ENCODE results near the gene FAM3C.

FAM3C gene

GRCh38 chr7:121385800-121386179, 10.3 kb downstream of the FAM3C start:
- Mint-ChIP-seq H3K4me1 (peaks cover 51% of the 10 kb centered on the region), H3K4me3 (no peak overlapping the region), H3K27me3 (no peaks in the 10 kb centered on the region), H3K9me3 (no peaks in the 10 kb centered on the region), H3K27ac (ENCODE audit: low read depth) (peak overlapping the region; percentile 26), H3K36me3 (ENCODE audit: insufficient read depth) (peaks cover 3% of the 10 kb centered on the region)
- DNase-seq (ENCODE audit: low spot score in 2 of 2) (no peak), ATAC-seq (replicated peaks; ENCODE audit: extremely low read depth, poor library complexity, severe bottlenecking) (peak; percentile 93)

GRCh38 chr7:121385056-121385799, 10.9 kb downstream of the FAM3C start:
- H3K27ac Mint-ChIP-seq (ENCODE audit: low read depth): peak overlapping the region; percentile 73
- ATAC-seq (replicated peaks; ENCODE audit: extremely low read depth, poor library complexity, severe bottlenecking) (no peak), DNase-seq (ENCODE audit: low spot score in 2 of 2) (no peak)
- H3K4me3 Mint-ChIP-seq: no peak overlapping the region
- H3K27me3 Mint-ChIP-seq: no peaks in the 10 kb centered on the region
- H3K36me3 Mint-ChIP-seq (ENCODE audit: insufficient read depth): peaks cover 3% of the 10 kb centered on the region
- no peaks in the 10 kb centered on the region for H3K9me3 Mint-ChIP-seq
- peaks cover 47% of the 10 kb centered on the region for H3K4me1 Mint-ChIP-seq

- no peaks in the 10 kb centered on the region for H3K27me3 Mint-ChIP-seq
- no peaks in the 10 kb centered on the region for H3K9me3 Mint-ChIP-seq
- peaks cover 3% of the 10 kb centered on the region for H3K36me3 Mint-ChIP-seq (ENCODE audit: insufficient read depth)
- DNase-seq (ENCODE audit: low spot score in 2 of 2): no peak
- H3K4me1 Mint-ChIP-seq: peaks cover 37% of the 10 kb centered on the region
- H3K27ac Mint-ChIP-seq (ENCODE audit: low read depth): peak overlapping the region; percentile 73
- no peak overlapping the region for H3K4me3 Mint-ChIP-seq
- ATAC-seq (replicated peaks; ENCODE audit: extremely low read depth, poor library complexity, severe bottlenecking): no peak
Observed at GRCh38 chr7:121384265-121384664, 11.8 kb downstream of the FAM3C start.

- peaks cover 32% of the 10 kb centered on the region for H3K4me1 Mint-ChIP-seq
- peaks cover 3% of the 10 kb centered on the region for H3K36me3 Mint-ChIP-seq (ENCODE audit: insufficient read depth)
- no peak overlapping the region for H3K4me3 Mint-ChIP-seq
- H3K27me3 Mint-ChIP-seq: no peaks in the 10 kb centered on the region
- no peaks in the 10 kb centered on the region for H3K9me3 Mint-ChIP-seq
- no peak for ATAC-seq (replicated peaks; ENCODE audit: extremely low read depth, poor library complexity, severe bottlenecking)
- no peak for DNase-seq (ENCODE audit: low spot score in 2 of 2)
- no peak overlapping the region for H3K27ac Mint-ChIP-seq (ENCODE audit: low read depth)
Observed at GRCh38 chr7:121383235-121383910, 12.7 kb downstream of the FAM3C start.

DNA sequence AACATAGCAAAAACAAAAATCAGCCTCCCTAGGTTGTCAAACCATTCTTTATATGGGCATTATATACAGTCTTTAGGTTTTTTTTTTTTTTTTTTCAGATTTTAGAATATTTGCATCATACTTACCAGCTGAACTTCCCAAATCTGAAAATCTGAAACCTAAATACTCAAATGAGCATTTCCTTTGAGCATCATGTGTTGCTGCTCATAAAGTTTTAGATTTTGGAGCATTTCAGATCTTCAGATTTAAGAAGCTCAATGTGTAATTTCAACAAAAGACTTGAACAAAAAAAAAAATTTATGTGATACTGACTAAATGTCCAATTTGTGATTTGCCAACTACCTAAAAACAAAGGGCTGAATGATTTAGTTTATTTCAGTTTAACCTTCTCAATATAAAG, 13.6 kb downstream of the FAM3C start:
- Mint-ChIP-seq H3K4me3 (no peak overlapping the region), H3K4me1 (peaks cover 27% of the 10 kb centered on the region), H3K9me3 (no peaks in the 10 kb centered on the region), H3K27ac (ENCODE audit: low read depth) (no peak overlapping the region), H3K36me3 (ENCODE audit: insufficient read depth) (peaks cover 8% of the 10 kb centered on the region), H3K27me3 (no peaks in the 10 kb centered on the region)
- no peak for DNase-seq (ENCODE audit: low spot score in 2 of 2)
- no peak for ATAC-seq (replicated peaks; ENCODE audit: extremely low read depth, poor library complexity, severe bottlenecking)

DNA sequence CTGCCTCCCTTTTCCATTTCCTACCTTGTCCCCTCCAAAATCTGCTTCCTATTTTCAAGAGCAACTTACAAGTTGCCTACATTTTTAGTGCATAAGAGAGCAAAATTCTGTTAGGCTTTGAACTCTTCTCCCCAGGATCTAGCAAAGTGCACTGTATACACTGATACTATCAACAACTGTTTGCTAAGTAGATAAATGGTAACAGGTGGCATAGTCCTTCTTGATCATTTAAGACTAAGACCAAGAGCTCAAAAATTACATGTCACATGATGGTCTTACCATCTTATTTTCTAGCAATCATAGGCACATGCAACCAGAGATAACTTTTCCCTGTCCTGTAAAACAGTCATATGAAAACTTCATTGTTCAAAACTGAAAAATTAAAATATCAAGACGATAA, 16.2 kb downstream of the FAM3C start:
- Mint-ChIP-seq H3K36me3 (ENCODE audit: insufficient read depth) (peaks cover 9% of the 10 kb centered on the region), H3K9me3 (no peaks in the 10 kb centered on the region), H3K4me3 (no peak overlapping the region), H3K4me1 (peaks cover 16% of the 10 kb centered on the region), H3K27ac (ENCODE audit: low read depth) (no peak overlapping the region), H3K27me3 (no peaks in the 10 kb centered on the region)
- DNase-seq (ENCODE audit: low spot score in 2 of 2): no peak
- no peak for ATAC-seq (replicated peaks; ENCODE audit: extremely low read depth, poor library complexity, severe bottlenecking)

DNA sequence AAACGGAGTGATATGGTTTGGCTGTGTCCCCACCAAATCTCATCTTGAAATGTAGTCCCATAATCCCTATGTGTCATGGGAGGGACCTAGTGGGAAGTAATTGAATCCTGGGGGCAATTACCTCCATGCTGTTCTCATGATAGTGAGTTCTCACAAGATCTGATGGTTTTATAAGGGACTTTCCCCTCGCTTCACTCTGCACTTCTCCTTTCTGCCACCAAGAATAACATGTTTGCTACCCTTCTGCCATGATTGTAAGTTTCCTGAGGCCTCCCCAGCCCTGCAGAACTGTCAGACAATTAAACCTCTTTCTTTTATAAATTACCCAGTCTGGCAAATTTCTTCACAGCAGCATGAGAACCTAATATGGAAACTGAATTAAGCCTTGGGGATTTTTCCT, 19.1 kb downstream of the FAM3C start:
- peaks cover 18% of the 10 kb centered on the region for H3K4me1 Mint-ChIP-seq
- H3K9me3 Mint-ChIP-seq: no peaks in the 10 kb centered on the region
- no peak for DNase-seq (ENCODE audit: low spot score in 2 of 2)
- no peak overlapping the region for H3K4me3 Mint-ChIP-seq
- ATAC-seq (replicated peaks; ENCODE audit: extremely low read depth, poor library complexity, severe bottlenecking): no peak
- H3K36me3 Mint-ChIP-seq (ENCODE audit: insufficient read depth): peaks cover 6% of the 10 kb centered on the region
- no peak overlapping the region for H3K27ac Mint-ChIP-seq (ENCODE audit: low read depth)
- no peaks in the 10 kb centered on the region for H3K27me3 Mint-ChIP-seq

GRCh38 chr7:121373177-121373576, 22.9 kb downstream of the FAM3C start:
- Mint-ChIP-seq H3K36me3 (ENCODE audit: insufficient read depth) (peaks cover 8% of the 10 kb centered on the region), H3K4me3 (no peak overlapping the region), H3K27me3 (no peaks in the 10 kb centered on the region), H3K27ac (ENCODE audit: low read depth) (no peak overlapping the region), H3K9me3 (no peaks in the 10 kb centered on the region), H3K4me1 (peaks cover 25% of the 10 kb centered on the region)
- ATAC-seq (replicated peaks; ENCODE audit: extremely low read depth, poor library complexity, severe bottlenecking): no peak
- no peak for DNase-seq (ENCODE audit: low spot score in 2 of 2)

DNA sequence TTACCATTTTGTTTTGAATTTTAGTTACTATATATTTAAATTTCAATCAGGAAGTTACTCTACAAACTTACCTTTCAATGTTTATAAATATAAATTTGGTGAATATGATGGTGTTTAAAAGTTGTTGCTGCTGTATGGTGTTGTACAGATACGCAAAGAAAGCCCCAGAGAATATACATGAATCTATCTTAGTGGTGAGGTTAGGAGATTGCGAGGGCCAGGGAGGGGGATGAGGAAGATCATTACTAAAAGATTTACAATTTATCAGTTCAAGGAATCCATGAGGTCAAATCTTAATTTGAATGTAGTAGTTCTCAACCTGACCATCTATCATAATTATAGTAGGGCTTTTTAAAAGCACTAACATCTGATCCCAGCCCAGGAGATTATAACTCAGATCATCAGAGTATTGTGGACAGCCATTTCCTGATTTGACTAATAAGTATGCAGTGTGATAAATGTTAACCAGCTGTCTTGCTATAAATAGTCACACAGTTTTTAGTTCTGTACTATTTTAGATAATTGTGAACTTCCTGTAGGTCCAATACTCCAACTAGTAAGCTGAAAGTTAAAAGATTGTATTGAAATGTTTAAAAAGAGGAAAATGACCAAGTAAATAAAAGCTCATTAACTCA, 23.6 kb downstream of the FAM3C start:
- H3K4me3 Mint-ChIP-seq: peak overlapping the region; percentile 41
- peak; percentile 88 for ATAC-seq (replicated peaks; ENCODE audit: extremely low read depth, poor library complexity, severe bottlenecking)

GRCh38 chr7:121371883-121372282, 24.2 kb downstream of the FAM3C start:
- Mint-ChIP-seq H3K27ac (ENCODE audit: low read depth) (no peak overlapping the region), H3K4me3 (no peak overlapping the region), H3K4me1 (peaks cover 25% of the 10 kb centered on the region), H3K9me3 (no peaks in the 10 kb centered on the region), H3K27me3 (no peaks in the 10 kb centered on the region), H3K36me3 (ENCODE audit: insufficient read depth) (peaks cover 5% of the 10 kb centered on the region)
- ATAC-seq (replicated peaks; ENCODE audit: extremely low read depth, poor library complexity, severe bottlenecking): no peak
- DNase-seq (ENCODE audit: low spot score in 2 of 2): no peak

More for the DNA sequence above, 23.6 kb downstream of the FAM3C start:
- H3K27me3 Mint-ChIP-seq: no peaks in the 10 kb centered on the region
- H3K36me3 Mint-ChIP-seq (ENCODE audit: insufficient read depth): peaks cover 5% of the 10 kb centered on the region
- H3K4me1 Mint-ChIP-seq: peaks cover 25% of the 10 kb centered on the region
- H3K9me3 Mint-ChIP-seq: no peaks in the 10 kb centered on the region
- DNase-seq (ENCODE audit: low spot score in 2 of 2): no peak
- H3K27ac Mint-ChIP-seq (ENCODE audit: low read depth): peak overlapping the region; percentile 41

GRCh38 chr7:121371367-121371766, 24.7 kb downstream of the FAM3C start:
- Mint-ChIP-seq H3K27me3 (no peaks in the 10 kb centered on the region), H3K27ac (ENCODE audit: low read depth) (no peak overlapping the region), H3K9me3 (no peaks in the 10 kb centered on the region), H3K4me3 (no peak overlapping the region), H3K4me1 (peaks cover 25% of the 10 kb centered on the region), H3K36me3 (ENCODE audit: insufficient read depth) (peaks cover 5% of the 10 kb centered on the region)
- ATAC-seq (replicated peaks; ENCODE audit: extremely low read depth, poor library complexity, severe bottlenecking) (no peak), DNase-seq (ENCODE audit: low spot score in 2 of 2) (no peak)

- no peaks in the 10 kb centered on the region for H3K27me3 Mint-ChIP-seq
- DNase-seq (ENCODE audit: low spot score in 2 of 2) (no peak), ATAC-seq (replicated peaks; ENCODE audit: extremely low read depth, poor library complexity, severe bottlenecking) (no peak)
- H3K4me1 Mint-ChIP-seq: peaks cover 21% of the 10 kb centered on the region
- H3K27ac Mint-ChIP-seq (ENCODE audit: low read depth): peak overlapping the region; percentile 26
- no peak overlapping the region for H3K4me3 Mint-ChIP-seq
- no peaks in the 10 kb centered on the region for H3K9me3 Mint-ChIP-seq
- H3K36me3 Mint-ChIP-seq (ENCODE audit: insufficient read depth): peaks cover 5% of the 10 kb centered on the region
Observed at GRCh38 chr7:121369462-121369861, 26.6 kb downstream of the FAM3C start.
